Measurements from ENCODE around the gene FOXQ1.

The FOXQ1 gene

GRCh38 chr6:1263039-1263849, 48.7 kb upstream of the FOXQ1 start:
- H3K27ac ChIP-seq (ENCODE audit: extremely low read depth, low read depth, low read length) = no peak overlapping the region
- CTCF ChIA-PET = interaction anchor here (0.6 to 1.0 kb wide), 3 partner anchors 10 to 711 kb away, joined by 3 read pairs; no protein-coding TSS in a partner anchor
- POLR2A ChIA-PET = no interaction called here
- H3K4me1 ChIP-seq (ENCODE audit: control insufficient read depth, insufficient read depth, low read length) = peaks cover 6% of the 10 kb centered on the region; the same call in 1 of the 2 replicates
- TF ChIP-seq ZBTB49 (tag by site-specific recombination; IDR thresholded peaks at IDR 0.05; ENCODE audit: low read depth) = no peak
- no peak for TF ChIP-seq ZNF223 (tag by site-specific recombination; IDR thresholded peaks at IDR 0.05)
- TF ChIP-seq SP7 (tag by site-specific recombination; IDR thresholded peaks at IDR 0.05) = no peak
- TF ChIP-seq, protein P1, sequence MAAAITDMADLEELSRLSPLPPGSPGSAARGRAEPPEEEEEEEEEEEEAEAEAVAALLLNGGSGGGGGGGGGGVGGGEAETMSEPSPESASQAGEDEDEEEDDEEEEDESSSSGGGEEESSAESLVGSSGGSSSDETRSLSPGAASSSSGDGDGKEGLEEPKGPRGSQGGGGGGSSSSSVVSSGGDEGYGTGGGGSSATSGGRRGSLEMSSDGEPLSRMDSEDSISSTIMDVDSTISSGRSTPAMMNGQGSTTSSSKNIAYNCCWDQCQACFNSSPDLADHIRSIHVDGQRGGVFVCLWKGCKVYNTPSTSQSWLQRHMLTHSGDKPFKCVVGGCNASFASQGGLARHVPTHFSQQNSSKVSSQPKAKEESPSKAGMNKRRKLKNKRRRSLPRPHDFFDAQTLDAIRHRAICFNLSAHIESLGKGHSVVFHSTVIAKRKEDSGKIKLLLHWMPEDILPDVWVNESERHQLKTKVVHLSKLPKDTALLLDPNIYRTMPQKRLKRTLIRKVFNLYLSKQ (tag by site-specific recombination; IDR thresholded peaks at IDR 0.05; ENCODE audit: borderline replicate concordance) = no peak
- TF ChIP-seq ZNF239 (tag by site-specific recombination; IDR thresholded peaks at IDR 0.05) = no peak
- no peak for TF ChIP-seq ZNF292 (tag by site-specific recombination; IDR thresholded peaks at IDR 0.05; ENCODE audit: borderline replicate concordance, low read depth)
- no peak for TF ChIP-seq ZNF514 (tag by site-specific recombination; IDR thresholded peaks at IDR 0.05)
- no peak for TF ChIP-seq GLIS2 (tag by site-specific recombination; IDR thresholded peaks at IDR 0.05)
- TF ChIP-seq PRDM1 (tag by site-specific recombination; IDR thresholded peaks at IDR 0.05) = no peak
- H3K4me3 ChIP-seq (ENCODE audit: low read depth, low read length) = no peak overlapping the region
- H3K9me3 ChIP-seq (ENCODE audit: control insufficient read depth, insufficient read depth, low read depth, low read length) = no peaks in the 10 kb centered on the region
- H3K36me3 ChIP-seq (ENCODE audit: control insufficient read depth in 2 of 2, insufficient read depth in 1 of 2, low read length in 2 of 2) = no peaks in the 10 kb centered on the region

- CTCF ChIA-PET = interaction anchor here (0.6 to 1.0 kb wide), 4 partner anchors 9 to 712 kb away, joined by 3 to 5 read pairs (median 3); no protein-coding TSS in a partner anchor
- no peak overlapping the region for H3K27ac ChIP-seq (ENCODE audit: extremely low read depth, low read depth, low read length)
- TF ChIP-seq, protein P2, sequence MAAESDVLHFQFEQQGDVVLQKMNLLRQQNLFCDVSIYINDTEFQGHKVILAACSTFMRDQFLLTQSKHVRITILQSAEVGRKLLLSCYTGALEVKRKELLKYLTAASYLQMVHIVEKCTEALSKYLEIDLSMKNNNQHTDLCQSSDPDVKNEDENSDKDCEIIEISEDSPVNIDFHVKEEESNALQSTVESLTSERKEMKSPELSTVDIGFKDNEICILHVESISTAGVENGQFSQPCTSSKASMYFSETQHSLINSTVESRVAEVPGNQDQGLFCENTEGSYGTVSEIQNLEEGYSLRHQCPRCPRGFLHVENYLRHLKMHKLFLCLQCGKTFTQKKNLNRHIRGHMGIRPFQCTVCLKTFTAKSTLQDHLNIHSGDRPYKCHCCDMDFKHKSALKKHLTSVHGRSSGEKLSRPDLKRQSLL (tag by site-specific recombination; IDR thresholded peaks at IDR 0.05) = no peak
- TF ChIP-seq ZNF785 (tag by site-specific recombination; IDR thresholded peaks at IDR 0.05) (no peak), ZNF132 (tag by site-specific recombination; IDR thresholded peaks at IDR 0.05; ENCODE audit: borderline replicate concordance) (no peak), ZNF354C (tag by site-specific recombination; IDR thresholded peaks at IDR 0.05; ENCODE audit: borderline replicate concordance, low read depth) (no peak), ZNF624 (tag by site-specific recombination; IDR thresholded peaks at IDR 0.05) (no peak), ZFP69B (tag by site-specific recombination; IDR thresholded peaks at IDR 0.05) (no peak), ZNF768 (tag by site-specific recombination; IDR thresholded peaks at IDR 0.05) (no peak), ZNF837 (tag by site-specific recombination; IDR thresholded peaks at IDR 0.05) (no peak), ZNF560 (tag by site-specific recombination; IDR thresholded peaks at IDR 0.05; ENCODE audit: borderline replicate concordance) (no peak), SCRT1 (tag by site-specific recombination; IDR thresholded peaks at IDR 0.05; ENCODE audit: borderline replicate concordance) (no peak), TRIM28 (IDR thresholded peaks at IDR 0.05; ENCODE audit: borderline replicate concordance, low read length) (no peak), ZNF394 (tag by site-specific recombination; IDR thresholded peaks at IDR 0.05; ENCODE audit: borderline replicate concordance) (no peak)
- H3K4me1 ChIP-seq (ENCODE audit: control insufficient read depth, insufficient read depth, low read length) = peaks cover 6% of the 10 kb centered on the region; the same call in 1 of the 2 replicates
- no peak overlapping the region for H3K4me3 ChIP-seq (ENCODE audit: low read depth, low read length)
- H3K9me3 ChIP-seq (ENCODE audit: control insufficient read depth, insufficient read depth, low read depth, low read length) = no peaks in the 10 kb centered on the region
- H3K36me3 ChIP-seq (ENCODE audit: control insufficient read depth in 2 of 2, insufficient read depth in 1 of 2, low read length in 2 of 2) = no peaks in the 10 kb centered on the region
- POLR2A ChIA-PET = no interaction called here
Observed at GRCh38 chr6:1263850-1264377, 48.0 kb upstream of the FOXQ1 start.
